Fibroblast of skin of right quadriceps (primary cell): ENCODE results near the gene SLC66A2.

Experiments
- DNase-seq: peaks from one replicate; pipeline ENCODE4 v3.0.0-alpha.2; 2013

The SLC66A2 gene

DNA sequence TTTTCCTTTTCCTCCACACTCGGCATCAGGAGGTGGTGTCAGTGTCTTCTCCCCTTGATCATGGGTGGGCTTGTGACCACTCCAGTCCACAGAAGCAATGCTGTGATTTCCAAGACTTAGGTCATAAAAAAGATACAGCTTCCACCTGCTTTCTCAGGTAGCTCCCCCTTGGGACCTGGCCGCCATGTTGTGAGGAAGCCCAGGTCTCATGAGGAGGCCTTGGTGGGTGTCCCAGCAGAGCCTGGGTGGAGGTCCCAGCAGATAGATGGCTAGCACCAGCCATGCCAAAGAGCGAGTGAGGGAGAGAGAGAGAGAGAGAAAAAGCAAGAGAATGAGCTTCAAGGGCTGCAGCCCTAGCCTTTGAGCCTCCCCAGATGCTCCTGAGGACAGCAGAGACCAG is 16.0 kb downstream of the SLC66A2 start:
- DNase-seq, result no peak

DNA sequence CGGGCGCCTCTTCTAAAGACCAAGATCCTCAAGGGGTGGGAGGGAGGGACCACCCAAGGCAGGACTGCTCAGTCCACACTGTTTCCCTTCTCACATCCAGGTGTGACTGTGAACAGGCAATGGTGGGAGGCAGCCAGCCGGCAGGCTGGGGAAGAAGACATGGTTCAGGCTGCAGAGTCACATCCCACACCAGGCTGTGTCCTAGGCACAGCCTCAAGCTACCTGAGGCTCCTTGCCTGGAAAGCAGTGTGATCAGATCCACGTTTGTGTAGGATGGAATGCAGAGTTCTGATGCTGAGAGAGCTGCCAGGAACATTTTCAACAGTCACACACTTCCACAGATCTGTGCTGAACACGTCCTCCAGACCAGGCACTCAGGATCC is 16.4 kb downstream of the SLC66A2 start:
- DNase-seq, result no peak

DNA sequence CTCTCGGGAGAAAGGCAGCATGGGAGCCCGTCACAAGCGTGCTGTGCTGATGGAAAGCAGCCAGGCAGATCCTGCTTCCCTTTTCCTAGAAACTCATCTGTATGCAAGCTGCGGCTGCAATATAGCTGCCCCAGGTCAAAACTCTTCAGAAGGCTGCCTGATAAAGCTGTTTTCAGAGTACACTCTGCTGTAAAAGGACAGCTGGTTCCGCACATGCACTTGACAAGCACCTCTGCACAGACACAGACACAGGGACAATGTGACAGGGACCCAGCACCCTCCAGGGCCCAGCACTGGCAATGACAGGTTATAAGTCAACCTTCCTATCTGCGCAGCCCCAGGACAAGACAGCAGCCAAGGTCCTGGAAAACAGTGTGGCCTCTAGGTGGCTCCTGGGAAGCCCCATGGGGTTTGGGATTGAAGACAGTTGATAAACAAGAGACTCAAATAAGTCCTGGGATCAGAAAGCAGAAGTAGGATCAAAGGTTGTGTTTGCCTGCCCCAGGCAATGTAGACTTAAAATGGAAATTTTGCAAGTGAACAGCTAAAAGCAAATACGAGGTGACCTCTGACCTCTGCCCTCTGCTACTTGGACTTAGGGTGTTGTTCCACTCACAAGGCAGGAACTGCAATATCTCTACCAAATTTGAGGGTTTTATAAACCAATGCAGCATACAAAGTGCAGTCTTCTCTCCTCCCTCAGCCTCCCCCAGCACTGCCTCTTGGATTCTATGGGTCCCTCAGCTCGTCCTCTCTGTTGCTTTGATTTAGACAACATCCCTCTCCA is 16.9 kb downstream of the SLC66A2 start:
- DNase-seq, result no peak

DNA sequence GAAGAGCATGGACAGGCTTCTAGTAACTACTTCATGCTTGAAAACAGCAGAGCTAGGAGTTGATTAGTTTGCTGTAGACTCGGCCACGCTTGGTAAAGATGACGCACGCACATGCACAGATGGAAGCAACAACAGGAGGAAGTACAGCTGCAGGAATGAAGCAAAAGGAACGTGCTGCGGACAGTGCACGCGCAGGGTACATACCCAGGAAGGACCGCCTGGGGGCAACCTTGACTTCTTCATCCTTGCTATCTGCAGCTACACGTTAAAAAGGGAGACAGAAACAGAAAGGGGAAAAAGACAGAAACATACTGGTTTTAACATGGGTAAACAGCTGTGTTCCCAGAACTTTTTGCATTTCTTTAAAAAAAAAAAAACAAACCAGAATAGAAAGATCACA is 17.7 kb downstream of the SLC66A2 start:
- DNase-seq, result peak; percentile 78

DNA sequence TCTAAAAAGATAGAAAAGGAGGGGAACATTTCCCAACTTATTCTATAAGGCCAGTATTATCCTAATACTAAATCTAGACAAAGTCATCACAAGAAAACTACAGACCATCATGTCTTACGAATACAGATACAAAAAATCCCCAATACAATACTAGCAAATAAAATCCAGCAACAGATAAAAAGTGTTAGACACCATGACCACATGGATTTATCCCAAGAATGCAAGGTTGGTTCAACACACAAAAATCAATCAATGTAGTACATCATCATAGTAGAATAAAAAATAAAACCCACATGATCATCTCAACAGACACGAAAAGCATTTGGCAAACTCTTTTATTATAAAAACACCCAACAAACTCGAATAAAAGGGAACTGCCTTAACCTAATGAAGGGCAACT is 18.5 kb downstream of the SLC66A2 start:
- DNase-seq, result no peak

DNA sequence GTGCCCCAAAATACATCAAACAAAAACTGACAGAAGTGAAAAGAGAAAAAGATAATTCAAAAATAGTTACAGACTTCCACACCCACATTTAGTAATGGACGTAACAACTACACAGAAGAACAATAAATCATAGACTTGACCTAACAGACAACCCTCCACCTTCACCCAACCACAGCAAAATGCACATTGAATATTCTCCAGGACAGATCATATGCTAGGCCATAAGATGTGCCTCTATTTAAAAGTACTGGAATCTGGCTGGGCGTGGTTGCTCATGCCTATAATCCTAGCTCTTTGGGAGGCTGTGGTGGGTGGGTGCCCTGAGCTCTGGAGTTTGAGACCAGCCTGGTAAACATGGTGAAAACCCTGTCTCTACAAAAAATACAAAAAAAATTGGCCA is 20.0 kb downstream of the SLC66A2 start:
- no peak for DNase-seq

DNA sequence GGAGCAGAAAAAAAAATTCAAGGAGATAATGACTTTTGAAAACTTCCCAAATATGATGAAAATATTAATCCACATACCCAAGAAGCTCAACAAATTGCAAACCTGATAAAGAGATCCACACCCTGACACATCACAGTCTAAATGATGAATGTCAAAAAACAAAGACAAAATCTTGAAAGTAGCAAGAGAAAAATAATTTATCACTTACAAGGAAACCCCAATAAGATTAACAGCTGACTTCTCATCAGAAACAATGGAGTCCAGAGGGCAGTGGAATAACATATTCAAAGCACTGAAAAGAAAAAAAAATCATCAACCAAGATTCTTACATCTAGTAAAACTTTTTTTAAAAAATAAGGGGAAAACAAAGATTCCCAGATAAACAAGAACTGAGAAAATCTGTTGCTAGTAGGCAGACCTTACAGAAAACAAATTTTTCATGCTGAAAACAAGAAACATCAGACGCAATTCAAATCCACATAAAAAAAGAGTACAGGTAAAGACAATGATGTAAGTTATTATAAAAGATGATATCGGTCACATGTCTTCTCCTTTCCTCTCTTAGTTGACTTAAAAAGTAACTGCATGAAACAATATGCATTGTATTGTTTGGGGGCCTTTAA is 21.3 kb downstream of the SLC66A2 start:
- DNase-seq, result no peak

DNA sequence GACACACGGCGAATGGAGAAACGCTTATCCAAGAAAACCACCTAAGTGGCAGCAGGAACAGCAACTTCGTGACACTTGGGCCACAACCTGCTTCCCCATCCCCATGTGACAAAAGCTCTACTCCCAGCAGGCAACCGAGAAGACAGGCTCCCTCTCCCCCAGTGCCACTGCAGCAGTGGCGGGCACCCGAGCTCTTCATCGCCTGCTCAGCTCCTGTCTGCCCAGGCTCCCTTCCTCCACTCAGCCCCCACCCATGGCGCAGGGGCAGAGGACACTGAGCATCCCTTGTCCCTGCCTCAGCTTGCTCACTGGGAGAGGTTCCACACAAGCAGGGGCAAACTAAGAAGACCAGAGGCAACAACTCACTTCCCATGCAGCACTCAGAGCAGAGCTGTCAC is 22.9 kb downstream of the SLC66A2 start:
- no peak for DNase-seq

DNA sequence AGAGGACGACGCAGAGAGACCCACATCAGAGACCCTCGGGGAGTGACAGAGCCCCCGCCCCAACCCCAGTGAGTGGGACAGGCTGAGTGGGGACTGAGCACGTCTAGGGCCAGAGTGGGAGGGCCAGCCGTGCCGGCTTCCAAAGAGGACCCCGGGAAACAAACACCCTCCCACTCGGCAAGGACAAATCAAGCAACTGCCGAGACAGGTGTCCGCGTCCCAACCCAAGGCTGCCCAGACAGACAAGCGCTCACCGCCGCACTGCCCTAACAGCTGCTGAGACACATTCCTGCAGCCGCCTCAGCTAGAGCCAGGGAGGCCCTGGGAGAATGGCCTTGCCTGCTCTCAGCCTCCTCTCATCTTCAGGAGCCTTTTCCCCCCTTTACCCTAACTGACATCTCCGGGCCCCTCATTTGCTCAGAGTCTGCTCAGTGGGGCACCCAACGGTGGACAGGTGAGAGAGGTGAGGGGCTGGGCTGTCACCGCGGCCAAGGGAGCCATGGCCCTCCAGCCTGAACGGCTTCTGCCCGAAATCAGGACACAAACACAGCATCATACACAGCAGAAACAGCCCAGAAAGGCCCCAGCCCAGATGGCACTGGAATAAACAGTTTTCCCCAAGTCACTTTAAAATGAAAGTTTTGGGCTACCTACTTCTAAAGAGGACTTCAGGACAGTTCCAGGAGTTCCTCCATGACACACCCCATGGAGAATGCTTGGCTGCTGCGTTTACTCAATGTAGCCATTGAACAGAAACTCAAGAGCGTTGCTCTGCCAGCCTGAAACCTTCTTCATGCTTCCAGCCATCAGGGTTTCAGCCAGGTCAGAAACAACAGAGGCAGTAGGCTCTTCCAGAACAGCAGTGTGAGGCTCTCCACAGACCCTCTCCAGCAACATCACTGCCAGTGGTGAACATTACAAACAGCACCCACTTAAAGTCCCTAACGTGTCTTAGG is 23.6 kb downstream of the SLC66A2 start:
- no peak for DNase-seq

DNA sequence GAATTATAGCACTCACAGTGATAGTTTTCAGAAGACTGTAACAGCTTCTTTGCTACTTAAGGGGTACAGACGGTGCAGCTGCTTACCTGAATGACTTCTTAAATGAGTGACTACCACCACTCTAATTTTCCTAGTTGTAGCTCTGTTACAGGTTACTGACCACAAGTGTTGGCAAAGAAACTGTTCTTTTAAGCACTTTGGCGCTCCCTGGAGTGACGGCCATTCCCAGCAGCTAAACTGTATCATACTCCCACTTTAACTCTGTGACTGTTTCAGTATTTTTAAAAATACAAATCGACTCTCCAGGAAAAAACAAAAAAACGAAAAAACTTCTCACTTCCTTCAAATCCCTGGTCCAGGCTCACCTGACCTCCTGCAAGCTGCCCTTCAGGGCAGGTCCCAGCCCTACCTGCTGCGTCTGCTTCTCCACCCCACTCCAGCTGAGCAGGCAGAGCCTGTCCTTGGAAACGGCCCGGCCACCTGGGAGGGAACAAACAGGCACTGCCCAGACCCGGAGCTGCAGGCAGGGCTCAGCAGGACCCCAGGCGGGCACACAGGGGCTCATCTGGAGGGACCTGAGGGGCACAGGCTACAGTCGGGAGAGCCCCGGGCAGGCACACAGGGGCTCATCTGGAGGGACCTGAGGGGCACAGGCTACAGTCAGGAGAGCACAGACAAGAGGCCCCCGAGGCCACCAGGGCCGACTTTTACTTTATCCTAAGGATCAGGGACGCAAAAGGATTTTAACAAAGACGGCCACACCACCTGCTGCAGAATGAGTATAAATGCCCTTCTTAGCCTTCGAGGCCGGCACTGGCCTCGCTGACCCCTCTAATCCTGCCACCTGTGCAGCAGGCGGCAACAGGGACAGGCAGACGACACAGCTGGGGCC is 24.5 kb downstream of the SLC66A2 start:
- DNase-seq, result no peak

DNA sequence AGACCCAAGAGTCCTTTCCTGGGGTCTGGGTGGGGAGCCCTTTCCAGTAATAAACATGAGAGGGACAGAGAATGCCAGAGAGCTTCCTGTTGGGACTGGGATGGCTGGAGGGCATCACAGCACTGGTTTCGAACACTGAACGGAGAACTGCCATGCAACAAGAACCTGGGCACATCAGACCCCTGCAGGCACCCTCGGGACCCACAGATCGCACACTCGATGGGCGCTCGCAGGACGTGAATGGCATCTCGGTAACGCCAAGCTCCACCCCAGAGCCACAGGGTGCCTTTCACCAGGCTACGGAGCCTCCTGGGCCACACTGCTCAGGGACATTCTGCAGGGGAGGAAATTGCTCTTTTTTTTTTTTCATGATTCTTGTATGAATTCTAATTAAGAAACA is 25.1 kb downstream of the SLC66A2 start:
- DNase-seq, result no peak

DNA sequence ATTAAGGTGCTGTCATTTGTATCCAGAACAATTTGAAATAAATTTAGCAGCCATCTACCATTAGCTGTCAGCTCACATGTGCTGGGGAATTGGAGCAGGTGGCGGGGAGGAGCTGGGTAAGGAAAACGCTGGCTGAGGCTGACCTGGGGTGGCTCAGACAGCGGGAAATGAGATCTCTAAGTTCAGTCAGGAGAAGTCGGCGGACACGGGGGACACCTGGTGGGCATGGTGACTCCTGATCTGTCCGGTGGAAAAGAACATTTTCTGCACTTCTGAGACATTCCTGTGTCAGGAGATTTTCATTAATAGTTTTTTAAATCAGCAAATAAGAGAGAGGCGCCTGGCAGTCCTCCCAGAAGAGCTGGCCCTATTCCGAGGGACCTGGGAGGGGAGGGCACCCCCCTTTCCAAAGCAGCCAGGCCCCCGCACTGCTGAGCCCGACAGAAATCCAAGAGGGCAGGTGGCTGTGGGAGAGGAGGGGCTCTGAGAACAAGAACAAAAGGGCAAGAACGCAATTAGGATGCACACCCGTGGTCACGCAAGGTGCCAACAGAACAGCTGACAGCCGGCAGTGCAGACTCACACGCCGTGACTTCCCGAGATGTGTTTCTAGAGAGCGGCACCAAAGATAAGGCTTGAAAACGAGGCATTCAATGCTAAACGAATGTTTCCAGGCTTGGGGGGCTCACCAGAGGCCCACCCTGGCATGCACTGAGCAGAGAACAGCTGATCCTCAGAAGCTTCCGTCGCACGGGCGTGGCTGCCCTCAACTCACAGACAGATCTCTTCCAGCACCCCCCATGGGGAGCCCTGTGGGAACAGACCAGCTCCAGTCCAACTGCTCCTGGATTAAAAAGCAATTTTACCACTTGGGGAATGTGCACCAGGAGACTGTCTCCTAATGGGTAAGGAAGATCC is 26.4 kb downstream of the SLC66A2 start:
- DNase-seq, result no peak

DNA sequence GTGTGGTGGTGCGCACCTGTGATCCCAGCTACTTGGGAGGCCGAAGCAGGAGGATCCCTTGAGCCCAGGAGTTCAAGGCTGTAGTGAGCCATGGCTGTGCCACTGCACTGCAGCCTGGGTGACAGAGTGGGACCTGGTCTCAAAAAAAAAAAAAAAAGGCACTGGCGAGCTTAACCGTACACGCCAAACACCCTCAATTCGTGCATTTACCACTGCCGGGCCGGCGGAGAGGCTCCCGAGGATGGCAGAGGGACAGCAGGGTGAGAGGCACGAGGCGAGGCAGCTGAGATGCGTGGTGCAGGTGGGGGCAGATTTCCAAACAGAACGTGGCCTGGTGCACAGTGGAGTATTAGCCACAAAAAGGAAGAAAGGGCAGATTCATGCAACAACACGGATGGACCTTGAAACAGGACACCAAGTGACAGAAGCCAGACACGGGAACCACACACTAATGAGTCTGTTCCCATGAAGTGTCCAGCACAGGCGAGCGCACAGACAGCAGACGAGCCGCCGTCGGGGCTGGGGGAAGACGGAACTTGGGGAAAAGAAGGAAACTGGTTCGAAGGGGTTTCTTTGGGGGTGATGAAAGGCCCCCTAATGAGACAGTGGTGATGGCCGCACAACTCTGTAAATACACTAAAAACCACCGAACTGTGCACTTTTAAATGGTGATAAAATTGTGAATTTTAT is 27.4 kb downstream of the SLC66A2 start:
- DNase-seq, result no peak

DNA sequence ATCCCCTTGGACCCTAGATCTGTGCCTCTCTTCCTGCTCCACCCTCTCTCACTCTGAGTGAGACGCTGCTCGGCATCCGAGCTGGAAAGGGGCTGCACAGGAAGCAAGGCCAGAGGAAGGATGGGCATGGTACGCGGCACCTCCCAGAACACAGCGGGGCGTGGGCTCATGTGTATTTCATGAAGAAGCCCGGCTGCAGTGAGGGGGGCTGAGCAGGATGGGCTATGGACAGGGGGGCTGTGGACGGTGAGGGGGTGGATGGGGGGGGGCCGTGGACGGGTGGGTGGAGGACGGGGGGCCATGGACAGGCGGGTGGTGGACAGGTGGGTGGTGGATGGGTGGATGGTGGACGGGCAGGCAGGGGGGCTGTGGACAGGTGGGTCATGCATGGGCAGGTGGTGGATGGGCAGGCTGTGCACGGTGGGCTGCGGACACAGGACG is 28.5 kb downstream of the SLC66A2 start:
- DNase-seq, result no peak

DNA sequence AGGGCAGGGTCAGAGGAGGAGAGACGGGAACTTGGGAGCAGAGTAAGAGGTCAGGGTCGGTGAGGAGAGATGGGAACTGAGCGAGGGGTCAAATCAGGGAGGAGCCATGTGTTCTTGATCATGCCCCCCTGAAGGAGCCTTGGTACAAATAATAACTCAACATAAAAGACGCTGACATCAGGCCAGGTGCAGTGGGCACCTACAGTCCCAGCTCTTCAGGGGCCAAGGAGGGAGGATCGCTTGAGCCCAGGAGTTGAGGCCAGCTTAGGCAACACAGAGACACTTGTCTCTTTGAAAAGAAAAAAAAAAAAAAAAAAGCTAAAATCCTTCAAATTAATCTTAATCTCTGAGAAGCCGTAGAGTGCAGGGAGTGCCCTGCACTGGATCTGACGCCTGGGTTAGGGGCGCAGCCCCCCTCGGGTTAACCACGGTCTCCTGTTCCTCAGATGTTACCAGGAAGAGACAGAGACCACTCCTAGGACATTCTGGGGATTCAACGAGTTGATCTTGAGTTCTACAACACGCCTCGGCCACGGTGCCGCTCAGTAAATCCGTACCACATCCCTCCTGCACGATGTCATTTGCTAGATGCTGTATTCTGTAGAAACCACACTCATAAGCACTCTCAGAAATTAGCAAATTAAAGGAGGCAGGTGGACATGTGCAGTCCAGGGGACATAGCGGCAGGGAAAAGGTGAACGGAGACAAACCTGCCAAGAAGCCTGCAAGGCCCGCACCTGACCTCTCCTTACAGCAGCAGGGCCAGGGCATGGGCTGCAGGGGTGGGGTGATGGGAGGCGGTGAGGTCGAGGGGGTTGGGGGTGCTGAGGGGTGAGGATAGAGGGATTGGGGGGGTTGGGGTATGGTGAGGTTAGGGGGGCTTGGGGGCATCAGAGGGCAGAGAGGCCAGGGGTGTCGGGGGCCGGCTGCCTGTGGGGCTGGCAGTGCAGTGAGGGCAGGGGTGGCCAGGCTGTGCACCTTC is 29.2 kb downstream of the SLC66A2 start:
- no peak for DNase-seq

DNA sequence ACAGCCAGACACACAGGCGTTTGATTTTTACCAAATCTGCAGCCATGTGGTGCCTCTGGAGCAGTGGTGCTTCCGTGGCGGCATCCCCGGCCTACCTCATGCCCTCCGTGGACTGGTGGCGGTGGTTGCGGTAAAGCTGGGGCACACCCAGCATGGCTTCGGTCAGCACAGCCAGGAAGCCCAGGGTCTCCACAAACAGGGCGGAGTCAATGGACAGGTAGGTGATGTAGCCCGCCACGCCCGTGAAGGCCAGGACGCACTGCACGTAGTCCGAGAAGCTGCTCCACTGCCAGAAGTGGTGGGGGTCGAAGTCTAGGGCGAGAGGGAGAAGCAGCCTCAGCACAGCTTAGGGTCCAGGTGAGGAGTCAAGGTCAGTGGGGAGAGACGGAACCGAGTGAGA is 32.4 kb downstream of the SLC66A2 start:
- DNase-seq, result no peak

DNA sequence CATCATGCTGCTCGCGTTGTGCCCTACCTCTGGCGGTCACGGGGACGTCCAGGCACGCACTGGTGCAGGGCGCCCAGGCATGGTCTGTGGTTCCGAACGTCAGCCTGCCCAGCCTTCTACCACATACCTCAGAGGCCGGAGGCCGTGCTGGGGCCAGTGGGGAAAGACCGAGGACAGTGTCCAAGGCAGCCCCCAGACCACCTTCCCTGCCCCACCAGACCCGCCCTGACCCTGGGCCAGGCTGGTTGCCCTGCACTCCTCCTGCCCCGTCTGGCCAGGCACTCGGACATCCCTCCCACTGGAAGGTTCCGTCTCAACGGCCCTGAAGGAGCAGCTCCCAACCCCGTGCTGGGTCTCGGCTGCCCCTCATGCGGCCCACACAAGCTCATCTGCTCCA is 32.8 kb downstream of the SLC66A2 start:
- no peak for DNase-seq

DNA sequence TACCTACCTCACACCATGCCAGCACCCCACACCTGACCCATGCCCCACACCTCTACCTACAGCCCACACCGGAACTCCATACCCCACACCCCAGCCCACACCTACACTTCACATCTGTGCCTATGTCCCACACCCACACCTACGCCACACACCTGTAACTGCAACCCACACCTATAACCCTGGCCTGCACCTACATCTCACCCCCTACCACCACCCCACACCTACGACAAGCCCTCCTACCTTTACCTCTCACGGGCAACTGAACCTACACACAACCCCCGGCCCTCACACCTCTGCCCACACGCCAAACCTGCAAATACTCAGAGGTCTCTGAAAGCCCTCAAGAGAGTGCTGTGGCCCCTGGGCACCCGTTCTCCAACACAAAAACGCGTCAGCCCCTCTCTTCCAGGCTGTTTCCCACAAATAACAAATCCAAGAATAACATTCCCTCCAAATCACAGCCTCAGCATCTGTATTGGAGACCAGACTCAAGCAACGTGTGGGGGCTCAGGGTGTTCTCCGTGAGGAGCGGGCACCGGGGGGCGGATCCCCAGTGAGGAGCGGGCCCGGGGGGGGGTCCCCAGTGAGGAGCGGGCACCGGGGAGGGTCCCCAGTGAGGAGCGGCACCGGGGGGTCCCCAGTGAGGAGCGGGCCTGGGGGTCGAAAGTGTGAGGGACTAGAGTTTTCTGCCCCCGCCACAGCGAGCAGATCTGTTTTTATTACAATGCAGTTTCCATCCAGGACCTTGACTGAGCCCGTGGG is 33.4 kb downstream of the SLC66A2 start:
- no peak for DNase-seq
